Measurements from ENCODE around the gene TMEM176B.

DNA sequence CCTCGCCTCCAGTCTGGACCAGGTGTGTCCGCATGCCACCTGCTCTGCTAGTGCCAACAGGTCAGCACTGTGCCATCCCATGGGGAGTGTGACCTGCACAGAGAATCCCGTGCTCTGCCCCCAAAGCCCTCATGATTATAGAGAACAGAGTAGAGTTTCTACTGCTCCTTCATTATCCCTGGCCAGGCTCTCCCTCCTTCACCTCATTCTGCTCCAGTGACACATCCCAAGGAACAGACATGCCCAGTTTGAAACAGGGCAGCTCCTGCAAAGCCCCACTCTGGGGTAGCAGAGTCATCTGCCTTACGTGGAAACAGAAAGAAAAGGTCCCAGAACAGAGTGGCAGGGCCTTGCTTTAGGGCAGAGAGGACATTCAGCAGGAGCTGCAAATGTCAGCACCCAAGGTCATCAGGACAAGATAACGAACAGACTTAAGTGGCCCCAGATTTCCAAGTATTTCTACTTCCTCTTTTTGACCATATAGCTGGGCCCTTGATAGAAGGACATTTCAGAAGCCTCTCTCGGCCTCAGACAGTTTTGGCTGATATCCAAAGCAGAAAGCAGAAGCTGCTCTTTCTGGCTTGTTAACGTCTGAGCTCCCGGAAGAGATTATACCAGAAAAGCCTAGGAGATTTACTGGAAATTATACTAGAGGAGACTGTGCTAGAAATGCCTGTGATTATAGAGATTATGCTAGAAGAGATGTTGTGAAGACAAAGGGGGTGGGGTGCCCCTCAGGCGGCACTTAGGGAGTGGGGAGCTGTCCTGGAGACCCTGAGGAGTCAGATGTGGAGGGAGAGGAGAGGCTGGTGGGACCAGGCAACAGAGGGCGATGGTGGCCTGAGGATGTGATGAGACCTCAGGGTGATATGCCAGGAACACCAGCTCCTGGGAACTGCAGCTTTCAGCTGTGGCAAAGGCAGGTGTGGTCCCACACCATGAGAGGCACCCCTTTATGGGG is 12.6 kb downstream of the TMEM176B start:
- TF ChIP-seq POLR2A (IDR thresholded peaks at IDR 0.05): no peak
- TF ChIP-seq, protein P1, sequence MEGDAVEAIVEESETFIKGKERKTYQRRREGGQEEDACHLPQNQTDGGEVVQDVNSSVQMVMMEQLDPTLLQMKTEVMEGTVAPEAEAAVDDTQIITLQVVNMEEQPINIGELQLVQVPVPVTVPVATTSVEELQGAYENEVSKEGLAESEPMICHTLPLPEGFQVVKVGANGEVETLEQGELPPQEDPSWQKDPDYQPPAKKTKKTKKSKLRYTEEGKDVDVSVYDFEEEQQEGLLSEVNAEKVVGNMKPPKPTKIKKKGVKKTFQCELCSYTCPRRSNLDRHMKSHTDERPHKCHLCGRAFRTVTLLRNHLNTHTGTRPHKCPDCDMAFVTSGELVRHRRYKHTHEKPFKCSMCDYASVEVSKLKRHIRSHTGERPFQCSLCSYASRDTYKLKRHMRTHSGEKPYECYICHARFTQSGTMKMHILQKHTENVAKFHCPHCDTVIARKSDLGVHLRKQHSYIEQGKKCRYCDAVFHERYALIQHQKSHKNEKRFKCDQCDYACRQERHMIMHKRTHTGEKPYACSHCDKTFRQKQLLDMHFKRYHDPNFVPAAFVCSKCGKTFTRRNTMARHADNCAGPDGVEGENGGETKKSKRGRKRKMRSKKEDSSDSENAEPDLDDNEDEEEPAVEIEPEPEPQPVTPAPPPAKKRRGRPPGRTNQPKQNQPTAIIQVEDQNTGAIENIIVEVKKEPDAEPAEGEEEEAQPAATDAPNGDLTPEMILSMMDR (IDR thresholded peaks at IDR 0.05): peak in 1 of 6 experiments; percentile 10

Data from Peyer's patch (tissue), 4 donors.